Activated CD4-positive, alpha-beta T cell treated with anti-CD3 and anti-CD28 coated beads for 24 hours (primary cell): ENCODE measurements around the gene TIMM22.
A peak's percentile ranks its signal among the peaks of the same experiment; 100 is the strongest.
"Not testable (repeated sequence)": the region's sequence is repeated elsewhere in the genome, so short reads cannot be mapped to it uniquely, and the experiment has no call there.

Experiments
- DNase-seq, 2 donors: peaks; one replicate each; pipeline ENCODE4 v3.0.0-alpha.2; 2020; ENCODE audit warnings: low read depth in 2 of 2

Gene TIMM22

DNA sequence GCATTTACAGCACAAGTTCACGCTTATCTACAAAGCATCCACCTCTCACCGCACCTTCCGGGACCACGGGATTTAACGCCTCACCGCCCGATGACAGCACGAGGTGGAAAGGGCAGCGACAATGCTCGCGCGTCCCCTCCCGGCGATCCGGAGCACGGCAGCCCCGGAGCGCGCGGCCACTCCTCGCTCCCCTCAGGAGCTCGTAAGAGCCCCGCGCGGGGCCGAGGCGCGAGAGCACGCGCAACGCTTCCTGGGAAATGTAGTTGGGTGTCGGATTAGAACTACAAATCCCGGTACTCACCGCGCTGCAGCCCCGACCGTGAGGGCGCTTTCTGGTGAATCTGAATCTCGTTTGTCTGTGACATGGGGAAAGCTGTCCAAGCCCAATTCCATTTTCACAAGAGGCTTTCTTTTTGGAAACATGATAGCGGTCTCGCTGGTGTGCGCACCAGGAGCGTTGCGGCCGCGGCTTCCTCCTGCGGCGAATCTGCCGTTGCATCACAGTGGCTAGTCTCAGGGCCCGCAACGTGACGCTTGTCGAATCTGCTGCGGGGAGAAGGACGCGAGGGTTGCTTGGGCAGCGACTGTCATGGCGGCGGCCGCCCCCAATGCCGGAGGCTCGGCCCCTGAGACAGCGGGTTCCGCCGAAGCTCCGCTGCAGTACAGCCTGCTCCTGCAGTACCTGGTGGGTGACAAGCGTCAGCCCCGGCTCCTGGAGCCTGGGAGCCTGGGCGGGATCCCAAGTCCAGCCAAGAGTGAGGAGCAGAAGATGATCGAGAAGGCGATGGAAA is at the start of gene TIMM22:
Gene TIMM22 (plus strand): TSS at position 576 of the 791 bp plus-strand sequence. CDS start 14 bp downstream, at position 590.
- peak; percentile 83 to 84 for DNase-seq

DNA sequence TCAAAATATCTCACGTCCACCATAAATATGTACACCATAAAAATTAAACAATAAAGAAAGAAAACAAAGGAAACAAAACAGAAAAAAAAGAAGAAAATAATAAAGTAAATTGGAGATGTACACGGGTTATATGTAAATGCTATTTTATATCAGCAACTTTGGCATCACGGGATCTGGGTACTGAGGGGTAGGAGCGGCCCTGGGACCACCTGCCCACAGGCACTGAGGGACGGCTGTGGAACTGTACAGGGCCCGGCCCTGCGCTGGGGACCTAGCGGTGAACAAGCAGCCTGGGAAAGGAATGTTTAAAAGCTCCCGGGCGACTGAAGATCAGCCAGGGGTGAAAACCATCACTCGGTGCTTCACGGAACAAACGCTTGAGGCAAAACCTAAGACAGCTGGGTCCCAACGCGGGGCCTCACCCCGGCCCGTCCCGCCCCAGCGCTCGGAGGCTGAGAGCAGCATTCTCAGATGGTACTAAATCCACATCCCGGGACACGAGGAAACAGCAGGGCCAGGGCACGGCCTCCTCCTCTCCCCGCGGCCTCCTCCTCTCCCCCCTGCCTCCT is 48.6 kb upstream of the TIMM22 start:
- DNase-seq, result no peak

DNA sequence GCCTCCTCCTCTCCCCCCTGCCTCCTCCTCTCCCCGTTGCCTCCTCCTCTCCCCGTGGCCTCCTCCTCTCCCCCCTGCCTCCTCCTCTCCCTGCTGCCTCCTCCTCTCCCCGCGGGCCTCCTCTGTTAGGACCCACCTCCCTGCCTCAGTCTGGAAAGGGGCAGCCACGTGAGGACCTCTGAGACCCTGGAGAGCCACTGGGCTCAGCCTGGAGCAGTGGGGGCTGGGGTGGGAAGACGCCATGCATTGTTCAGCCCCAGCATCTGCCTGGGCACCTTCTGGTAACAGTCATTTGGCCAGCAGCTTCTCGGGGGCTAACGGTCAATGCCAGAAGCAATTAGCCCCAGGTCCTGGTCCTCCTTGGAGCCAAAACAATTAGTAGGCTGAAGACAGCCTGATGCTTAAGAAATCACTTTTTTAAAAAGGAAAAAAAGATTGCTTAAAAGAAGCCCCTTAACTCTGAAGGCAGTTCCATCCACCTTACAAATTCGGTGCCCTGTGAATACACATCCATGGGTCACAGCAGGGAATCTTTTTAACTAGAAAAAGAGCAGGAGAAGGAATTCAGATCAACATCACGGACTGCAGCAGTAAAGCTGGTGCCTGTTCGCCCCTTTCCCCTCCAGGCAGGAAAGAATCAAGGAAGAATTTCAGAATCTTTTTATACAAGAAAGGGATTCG is 47.2 kb upstream of the TIMM22 start:
- no peak for DNase-seq

DNA sequence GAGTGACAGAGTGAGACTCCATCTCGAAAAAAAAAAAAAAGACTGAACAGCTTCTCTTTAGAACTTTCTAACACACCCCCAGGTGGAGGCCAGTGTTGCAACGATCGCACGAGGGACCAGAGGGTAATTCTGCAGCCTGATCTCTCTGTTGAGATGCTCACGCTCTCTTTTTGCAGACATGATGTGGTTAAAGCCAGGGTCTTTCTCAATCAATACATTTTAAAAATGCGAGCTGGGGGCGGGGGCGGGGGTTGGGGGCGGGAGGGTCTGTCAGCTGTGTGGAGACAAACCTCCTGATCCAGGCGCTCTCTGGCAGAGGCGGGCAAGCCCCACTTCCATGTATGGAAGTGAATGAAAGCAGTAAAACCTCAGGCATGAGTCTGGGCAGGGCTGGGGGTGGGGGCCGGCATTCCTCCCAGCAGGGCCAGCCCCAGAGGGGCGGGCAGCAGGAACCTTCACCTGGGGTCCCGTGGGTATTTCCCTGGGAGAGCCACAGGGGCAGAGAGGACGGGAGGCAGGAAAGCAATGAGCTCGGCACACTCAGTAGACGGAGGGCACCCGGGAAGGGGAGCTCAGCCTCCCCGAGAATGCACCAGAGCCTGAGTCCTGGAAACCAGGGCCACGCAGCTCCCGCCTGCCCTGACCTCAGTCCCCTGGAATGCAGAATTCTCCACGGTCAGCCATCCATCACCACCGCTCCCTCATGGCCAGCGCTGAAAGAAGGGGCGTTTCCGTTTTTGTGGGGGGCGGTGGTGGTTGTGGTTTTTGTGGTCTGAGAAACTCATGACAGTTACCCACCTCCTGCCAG is 45.4 kb upstream of the TIMM22 start:
- no peak for DNase-seq

DNA sequence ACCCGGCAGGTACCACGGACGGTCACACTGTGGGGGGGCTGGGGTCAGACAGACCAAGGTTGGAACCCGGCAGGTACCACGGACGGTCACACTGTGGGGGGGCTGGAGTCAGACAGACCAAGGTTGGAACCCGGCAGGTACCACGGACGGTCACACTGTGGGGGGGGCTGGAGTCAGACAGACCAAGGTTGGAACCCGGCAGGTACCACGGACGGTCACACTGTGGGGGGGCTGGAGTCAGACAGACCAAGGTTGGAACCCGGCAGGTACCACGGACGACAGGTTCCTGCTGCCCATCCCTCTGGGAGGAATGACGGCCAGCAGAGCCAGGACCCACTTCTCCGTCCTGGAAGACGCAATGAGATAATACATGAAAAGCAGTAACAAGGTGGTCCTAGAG is 44.3 kb upstream of the TIMM22 start:
- not testable (repeated sequence) for DNase-seq

DNA sequence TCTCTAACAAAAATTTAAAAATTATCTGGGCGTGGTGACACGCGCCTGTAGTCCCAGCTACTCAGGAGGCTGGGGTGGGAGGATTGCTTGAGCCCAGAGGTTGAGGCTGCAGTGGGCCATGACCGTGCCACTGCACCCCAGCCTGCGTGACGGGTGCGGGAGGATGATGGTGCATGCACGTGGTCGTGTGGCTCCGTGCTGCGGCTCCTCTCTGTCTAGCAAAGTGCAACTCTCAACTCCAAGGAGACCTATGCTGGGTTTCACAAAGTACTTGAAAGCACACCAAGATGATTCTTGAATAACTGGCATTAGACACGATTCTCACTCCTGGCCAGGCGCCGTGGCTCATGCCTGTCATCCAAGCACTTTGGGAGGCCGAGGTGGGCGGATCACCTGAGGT is 43.2 kb upstream of the TIMM22 start:
- no peak for DNase-seq

DNA sequence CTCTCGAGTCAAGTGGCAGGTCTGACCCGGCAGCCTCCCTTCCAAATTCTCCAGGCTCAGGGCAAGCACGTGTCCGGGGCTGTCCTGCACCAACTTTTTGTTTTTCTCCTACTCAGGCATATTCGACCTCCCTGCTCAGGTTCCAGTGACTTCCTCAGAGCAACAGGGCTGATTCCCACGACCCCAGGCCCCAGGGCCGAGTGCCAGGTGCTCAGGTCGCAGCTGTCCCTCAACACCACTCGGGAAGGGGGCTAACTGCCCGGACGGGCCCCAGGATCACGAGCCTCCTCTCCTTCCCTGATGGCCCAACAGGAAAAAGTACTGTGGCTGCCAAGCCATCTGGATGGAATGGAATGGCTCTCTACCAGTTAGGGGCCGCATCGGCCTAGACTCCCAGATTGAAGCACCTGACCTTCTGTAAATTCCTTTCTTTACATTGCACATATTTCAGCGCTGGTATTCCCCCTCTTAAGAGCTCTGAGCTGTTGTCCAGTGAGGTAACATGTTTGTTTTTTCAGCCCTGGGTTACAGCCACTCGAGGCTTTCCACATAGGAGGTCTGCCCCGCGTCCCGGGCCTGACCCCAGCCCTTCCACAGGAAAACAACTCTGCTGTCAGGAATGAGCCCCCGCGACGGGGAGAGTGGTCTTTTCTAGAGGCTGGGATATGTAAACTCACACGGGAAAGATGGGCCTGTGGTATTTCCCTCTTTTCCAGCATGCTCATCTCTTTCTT is 42.3 kb upstream of the TIMM22 start:
- DNase-seq, result no peak

DNA sequence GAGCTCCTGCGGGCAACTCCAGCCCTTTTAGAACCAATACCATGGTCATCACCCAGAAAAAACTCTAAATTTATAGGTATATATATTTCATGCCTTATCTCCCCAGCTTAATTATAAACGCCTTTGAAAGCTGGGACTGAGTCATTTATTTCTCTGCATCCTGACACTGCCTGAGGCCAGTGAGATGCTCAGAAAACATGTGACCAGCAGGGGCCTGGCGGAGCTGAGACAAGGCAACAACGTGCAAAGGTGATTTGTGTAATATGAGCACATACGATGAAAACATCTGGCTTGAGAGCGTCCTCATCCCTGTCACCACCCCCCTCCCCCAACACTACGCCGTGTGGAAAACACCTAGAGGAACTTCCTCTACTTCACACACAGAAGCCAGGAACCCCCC is 40.0 kb upstream of the TIMM22 start:
- no peak for DNase-seq

DNA sequence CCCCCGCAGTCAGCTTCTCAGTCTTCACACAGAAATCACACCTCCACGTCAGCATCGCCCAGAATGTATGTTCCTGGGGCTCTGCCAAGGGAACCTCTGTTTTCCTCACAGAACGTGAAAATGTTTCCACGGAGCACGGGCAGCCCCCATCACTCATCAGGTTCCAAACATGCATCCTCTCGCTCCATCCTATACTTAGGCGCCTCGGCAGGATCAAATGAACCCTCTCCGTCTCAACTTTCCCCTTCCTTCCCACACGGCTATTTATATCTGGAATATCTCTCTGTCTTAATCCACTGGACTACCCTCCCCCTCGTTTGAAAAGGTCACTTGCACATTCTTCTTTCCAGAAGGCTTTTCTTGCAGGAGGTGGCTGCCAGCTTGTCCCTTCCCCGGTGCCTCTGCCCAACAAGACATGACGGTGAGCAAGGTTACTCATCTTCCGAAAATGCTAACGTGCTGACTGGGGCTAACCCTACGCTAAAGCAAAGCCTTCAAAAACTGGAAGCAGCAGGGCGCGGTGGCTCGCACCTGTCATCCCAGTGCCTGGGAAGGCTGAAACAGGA is 39.0 kb upstream of the TIMM22 start:
- no peak for DNase-seq

DNA sequence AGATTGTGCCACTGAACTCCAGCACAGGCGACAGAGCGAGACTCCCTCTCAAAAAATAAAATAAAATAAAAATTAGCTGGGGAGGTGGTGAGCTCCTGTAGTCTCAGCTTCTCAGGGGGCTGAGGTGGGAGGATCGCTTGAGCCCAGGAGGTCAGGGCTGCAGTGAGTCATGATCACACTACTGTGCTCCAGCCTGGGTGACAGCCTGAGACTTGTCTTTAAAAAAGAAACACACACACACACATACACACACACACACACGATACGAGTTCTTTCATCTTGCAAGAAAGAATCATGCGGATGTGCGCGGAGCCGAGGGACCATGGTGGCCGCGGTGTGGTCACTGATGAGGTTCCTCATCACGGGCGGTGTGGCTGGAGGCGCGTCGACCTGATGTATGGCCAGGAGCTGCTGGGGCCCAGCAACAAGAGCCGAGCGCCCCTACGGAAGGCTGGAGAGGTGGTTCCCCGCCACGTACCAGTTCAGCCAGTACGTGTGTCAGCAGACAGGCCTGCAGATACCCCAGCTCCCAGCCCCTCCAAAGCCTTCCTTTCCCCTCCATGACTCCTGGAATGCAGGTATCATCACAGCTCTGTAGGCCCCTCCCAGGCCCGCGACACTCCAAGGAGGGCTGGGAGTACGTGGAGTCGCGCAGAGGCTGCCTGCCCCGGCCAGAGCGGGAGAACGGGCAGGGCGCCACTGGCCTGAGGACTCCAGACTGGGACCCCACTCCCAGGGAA is 38.0 kb upstream of the TIMM22 start:
- no peak for DNase-seq

DNA sequence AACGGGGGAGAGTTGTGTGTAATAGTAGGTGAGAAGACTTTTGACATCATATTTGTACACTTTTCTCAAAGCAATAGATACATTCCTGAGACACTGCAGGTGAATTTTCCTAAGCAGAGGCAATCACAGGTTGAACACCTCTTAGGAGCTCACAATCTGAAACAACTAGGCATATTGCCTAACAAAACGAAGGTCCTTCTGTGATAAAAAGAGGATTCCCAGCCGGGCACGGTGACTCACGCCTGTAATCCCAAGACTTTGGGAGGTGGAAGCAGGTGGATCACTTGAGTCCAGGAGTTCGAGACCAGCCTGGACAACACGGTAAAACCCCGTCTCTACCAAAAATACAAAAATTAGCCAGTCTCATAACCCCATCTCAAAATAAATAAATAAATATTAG is 34.8 kb upstream of the TIMM22 start:
- no peak for DNase-seq

DNA sequence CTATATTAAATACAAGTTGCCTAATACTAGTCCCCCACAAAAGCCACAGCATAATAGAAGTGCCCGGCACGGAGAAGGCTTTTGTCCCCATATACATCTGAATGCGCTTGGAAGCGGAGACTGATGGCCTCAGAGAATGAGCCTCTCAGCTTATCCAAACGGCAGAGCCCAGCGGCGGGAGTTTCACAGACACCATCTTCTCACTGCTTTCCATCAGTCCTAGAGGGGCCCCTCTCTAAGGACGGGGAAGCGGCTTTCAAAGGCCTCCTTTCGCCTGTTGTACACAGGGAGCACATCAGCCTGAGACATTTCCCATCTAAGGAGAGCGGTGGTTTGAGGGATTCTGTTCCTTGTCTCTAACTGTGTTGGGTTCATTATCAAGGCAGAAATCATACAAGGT is 34.3 kb upstream of the TIMM22 start:
- DNase-seq, result no peak

DNA sequence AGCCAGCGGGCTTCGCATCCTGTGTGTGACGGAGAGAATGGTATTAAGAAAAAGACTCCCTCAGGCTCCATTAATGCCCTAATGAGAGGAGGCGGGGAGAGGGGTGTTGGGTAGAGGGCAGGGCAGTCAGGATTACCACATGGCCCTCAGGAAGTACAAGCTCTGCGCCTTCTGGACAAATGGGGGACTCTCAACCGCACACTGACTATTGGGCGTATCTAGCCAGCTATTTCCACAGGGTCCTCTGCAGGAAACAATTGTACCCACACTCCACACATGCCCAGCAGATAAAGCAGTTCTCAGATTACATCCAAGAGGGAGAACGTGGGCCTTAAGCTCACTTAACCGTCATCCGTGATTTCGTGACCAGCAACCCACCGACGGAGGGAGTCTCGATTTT is 32.1 kb upstream of the TIMM22 start:
- no peak for DNase-seq

DNA sequence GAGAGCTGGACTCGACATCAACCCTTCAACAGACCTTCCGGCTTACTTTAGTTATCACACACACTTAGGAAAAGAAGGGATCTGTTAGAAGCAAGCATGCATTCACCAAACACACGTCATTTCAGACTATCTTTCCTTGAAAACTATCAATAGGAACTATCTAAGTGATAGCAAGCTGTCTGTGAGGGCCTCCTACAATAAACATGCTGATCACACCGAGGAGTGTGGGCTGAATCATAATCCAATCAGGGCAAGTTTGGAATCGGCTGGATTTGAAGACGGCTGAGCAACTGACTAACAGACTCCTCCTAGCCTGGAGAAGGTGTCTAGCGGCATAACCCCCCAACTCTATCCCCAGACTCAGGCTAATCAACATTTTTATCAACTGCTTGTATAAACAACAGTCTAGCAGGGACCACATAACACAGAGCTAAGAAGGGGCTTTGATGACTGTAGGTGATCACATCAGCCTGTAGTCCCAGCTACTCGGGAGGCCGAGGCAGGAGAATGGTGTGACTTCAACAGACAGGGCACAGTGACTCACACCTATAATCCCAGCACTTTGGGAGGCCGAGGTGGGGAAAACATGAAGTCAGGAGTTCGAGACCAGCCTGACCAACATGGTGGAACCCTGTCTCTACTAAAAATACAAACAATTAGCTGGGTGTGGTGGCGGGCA is 31.5 kb upstream of the TIMM22 start:
- no peak for DNase-seq

DNA sequence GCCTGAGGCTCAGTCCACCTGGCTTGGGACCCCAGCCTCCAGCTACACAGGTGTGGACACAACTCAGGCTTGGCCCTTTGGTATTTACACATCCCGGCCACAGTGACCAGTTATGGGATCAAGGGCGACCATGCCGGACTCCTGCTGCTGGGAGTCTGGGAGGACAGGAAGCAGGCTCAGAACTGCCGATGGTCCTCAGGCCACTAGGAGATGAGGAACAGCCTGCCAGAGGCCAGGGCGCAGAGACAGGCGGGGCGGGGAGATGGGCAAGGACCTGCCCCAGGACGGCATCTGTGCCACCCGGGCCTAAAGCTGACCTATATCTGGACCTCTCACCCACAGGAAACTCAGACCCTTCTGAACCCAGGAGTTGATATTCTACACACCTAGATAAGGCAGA is 29.8 kb upstream of the TIMM22 start:
- DNase-seq, result no peak

DNA sequence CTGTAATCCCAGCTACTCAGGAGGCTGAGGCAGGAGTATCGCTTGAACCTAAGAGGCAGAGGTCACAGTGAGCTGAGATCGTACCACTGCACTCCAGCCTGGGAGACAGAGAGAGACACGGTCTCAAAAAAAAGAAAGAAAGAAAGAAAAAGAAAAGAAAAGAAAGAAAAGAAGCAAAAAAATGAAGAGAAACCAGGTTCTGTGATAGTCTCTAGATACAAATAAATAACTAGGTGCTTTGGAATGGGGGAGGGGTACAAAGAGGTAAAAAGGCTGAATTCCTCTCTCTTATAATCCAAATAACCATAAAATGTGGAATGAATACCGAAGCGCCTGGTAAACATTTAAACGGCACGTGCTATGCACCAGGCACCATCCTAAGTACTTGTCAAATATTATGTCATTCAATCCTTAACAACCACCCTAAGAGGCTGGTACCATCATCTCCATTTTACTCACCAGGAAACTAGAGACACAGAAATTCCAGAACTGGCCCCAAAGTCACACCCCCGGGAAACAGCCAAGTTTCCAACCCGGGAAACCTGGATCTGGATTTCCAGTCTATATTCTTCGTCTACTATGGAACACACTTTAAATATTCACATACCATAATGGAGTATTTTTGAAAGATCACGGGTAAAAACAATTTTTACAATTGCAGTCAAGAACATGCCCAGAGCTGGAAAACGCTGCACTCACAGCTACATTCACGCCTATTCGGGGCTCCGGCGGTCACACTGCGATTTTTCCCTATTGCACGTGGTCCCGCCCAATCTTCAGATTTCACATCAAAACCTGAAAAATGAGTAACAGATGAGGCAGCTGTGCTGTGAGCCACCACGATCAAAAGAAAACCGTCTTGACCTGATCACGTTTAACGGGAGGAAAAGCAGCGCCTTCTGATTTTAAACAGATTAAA is 27.9 kb upstream of the TIMM22 start:
- no peak for DNase-seq

DNA sequence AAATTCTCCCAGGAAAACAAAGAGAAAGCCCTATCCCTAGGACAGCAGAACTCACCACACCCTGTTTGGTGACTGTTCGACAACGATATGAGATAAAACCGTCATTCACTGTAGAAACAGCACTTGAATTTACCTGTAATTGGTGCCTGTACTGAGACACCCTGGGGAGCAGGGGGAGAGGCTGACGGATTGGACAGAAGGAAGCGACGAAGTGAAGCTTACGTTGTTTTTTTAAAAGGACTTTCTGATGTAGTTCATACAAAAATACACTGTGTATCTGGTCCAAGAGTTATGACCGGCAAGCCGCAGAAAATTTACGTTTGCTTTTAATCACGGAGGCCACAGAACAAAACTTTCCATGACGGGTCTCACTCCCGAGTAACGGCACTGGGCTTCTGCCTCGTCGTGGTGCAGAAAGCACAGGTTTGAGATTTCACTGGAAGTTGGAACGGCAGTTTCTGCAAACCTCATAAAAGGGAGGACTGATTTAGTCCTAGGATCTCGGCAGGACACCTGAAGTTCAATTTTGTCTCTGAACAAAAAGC is 27.0 kb upstream of the TIMM22 start:
- DNase-seq, result no peak

DNA sequence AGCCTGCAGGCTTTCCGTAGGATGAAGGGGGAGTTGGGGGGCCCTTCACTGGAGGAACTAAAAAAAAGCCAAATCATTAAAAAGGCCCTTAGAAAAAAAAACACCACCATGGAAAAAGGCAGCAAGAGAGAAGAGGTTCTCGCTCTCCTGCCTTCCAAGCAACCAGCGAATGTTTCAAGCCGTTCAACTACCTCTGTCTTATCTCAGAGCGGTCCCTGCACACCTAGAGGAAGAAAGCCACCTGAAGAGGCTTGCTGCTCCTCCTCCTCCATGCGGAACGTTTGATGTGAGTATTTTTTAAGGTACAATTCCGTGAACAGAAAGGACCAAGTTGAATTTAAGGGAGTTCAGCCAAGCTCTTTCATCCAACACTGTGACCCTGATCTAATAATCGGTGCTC is 26.6 kb upstream of the TIMM22 start:
- DNase-seq, result no peak

DNA sequence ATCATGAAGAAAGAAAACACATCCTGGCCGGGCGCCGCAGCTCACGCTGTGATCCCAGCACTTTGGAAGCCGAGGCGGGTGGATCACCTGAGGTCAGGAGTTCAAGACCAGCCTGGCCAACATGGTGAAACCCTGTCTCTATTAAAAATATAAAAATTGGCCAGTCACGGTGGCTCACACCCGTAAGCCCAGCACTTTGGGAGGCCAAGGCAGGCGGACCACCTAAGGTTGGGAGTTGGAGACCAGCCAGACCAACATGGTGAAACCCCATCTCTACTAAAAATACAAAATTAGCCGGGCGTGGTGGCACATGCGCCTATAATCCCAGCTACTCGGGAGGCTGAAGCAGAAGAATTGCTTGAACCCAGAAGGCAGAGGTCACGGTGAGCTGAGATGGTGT is 25.1 kb upstream of the TIMM22 start:
- not testable (repeated sequence) for DNase-seq
